Karpas-422 (cell line): ENCODE measurements around the gene FHIP2A. TPM values are rescaled to one million over a fixed set of nuclear protein-coding genes. Genes with fewer than 3 reads are reported as not detected.

Experiments
- DNase-seq: peaks from one replicate; pipeline ENCODE4 v3.0.0-alpha.2; 2015
- H2AFZ ChIP-seq: fragments of 200-600 bp; sonication (generic); 2 replicates; pipeline ENCODE4 v1.6.1; 2014; ENCODE audit warnings: antibody characterized with exemption, low read length, mixed read lengths
- H3K27ac ChIP-seq: fragments of 200-600 bp; sonication (generic); 2 replicates; pipeline ENCODE4 v1.5.1; 2014; ENCODE audit warnings: mild to moderate bottlenecking, low read length, moderate library complexity
- H3K27me3 ChIP-seq: fragments of 200-600 bp; sonication (generic); 2 replicates; pipeline ENCODE4 v1.6.1; 2014; ENCODE audit warnings: low read length, mixed read lengths
- H3K36me3 ChIP-seq: fragments of 200-600 bp; sonication (generic); 2 replicates; pipeline ENCODE4 v1.6.1; 2014; ENCODE audit warnings: low read length, mixed read lengths; ENCODE audit not compliant: insufficient read depth
- H3K4me1 ChIP-seq: fragments of 200-600 bp; sonication (generic); 2 replicates; pipeline ENCODE4 v1.6.1; 2014; ENCODE audit warnings: mild to moderate bottlenecking, low read length, mixed read lengths
- H3K4me2 ChIP-seq: fragments of 200-600 bp; sonication (generic); 2 replicates; pipeline ENCODE4 v1.6.1; 2014; ENCODE audit warnings: low read length, low read depth, mild to moderate bottlenecking; ENCODE audit not compliant: poor library complexity, severe bottlenecking
- H3K4me3 ChIP-seq: fragments of 200-600 bp; sonication (generic); 2 replicates; pipeline ENCODE4 v1.5.1; 2014; ENCODE audit warnings: mild to moderate bottlenecking, antibody characterized with exemption, low read length, mixed read lengths
- H3K79me2 ChIP-seq: fragments of 200-600 bp; sonication (generic); 2 replicates; pipeline ENCODE4 v1.6.1; 2014; ENCODE audit warnings: mild to moderate bottlenecking, low read length, mixed read lengths
- H3K9ac ChIP-seq: fragments of 200-600 bp; sonication (generic); 2 replicates; pipeline ENCODE4 v1.6.0; 2014; ENCODE audit warnings: low read length
- H3K9me2 ChIP-seq: fragments of 200-600 bp; sonication (generic), shearing (Covaris generic); replicated peaks from 2 replicates; pipeline ENCODE4 v1.6.0; 2014; ENCODE audit warnings: mild to moderate bottlenecking, low read length, moderate library complexity; ENCODE audit not compliant: insufficient read depth
- H3K9me3 ChIP-seq: fragments of 300-700, 200-600 bp; sonication (generic); 2 replicates; pipeline ENCODE4 v1.6.1; 2014; ENCODE audit warnings: low read length, mixed read lengths
- H4K20me1 ChIP-seq: fragments of 200-600 bp; sonication (generic); 2 replicates; pipeline ENCODE4 v1.6.1; 2014; ENCODE audit warnings: mild to moderate bottlenecking, antibody characterized with exemption, low read length, low read depth; ENCODE audit not compliant: insufficient read depth
- total RNA-seq: library from RNA; depleted of rRNA; stranded (reverse); fragments of >200 nt; shearing (Covaris generic); gene quantifications from 2 replicates; pipeline ENCODE4 v1.2.3, GENCODE V29; 2014; ENCODE audit warnings: low replicate concordance

Gene FHIP2A
- total RNA-seq, 1 experiment from 2014 or later, result 21.7 TPM

DNA sequence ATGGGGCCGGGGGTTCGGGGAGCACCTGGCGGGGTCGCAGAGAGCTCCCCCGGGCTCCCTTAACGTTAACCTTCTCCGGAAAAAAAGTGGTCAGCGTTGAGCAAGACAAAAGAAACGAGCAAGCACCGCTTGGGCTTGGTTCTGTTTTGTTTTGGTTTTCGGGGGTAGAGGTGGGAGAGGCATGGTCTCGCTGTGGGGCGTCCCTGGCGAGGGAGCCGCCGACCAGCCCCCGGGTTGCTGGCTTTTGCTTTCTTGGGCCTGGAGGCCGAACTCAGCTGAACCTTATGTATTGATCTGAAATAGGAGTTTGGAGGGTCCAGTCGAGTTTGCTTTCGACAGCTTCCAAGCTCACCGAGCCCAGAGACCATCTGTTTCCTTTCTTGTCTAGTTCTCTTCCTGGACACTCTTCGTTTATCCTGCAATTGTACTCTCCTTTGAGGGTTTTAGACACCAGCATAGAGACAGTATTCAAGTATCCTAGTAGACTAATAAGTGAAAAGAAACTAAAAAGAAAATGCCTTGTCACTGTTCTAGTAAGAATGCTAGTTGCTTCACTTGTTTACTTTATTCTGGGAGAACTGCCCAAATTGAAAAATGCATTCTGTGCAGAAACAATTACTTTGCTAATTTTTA is 980 bp downstream of the FHIP2A start:
- peak overlapping the region; percentile 48; the same call in 1 of the 2 replicates for H2AFZ ChIP-seq
- peak overlapping the region; percentile 79 for H3K4me2 ChIP-seq
- H4K20me1 ChIP-seq, result no peaks in the 10 kb centered on the region; the same call in 1 of the 2 replicates
- H3K9me2 ChIP-seq, result no peaks in the 10 kb centered on the region
- H3K27me3 ChIP-seq, result no peaks in the 10 kb centered on the region
- no peaks in the 10 kb centered on the region for H3K36me3 ChIP-seq
- H3K9me3 ChIP-seq, result no peaks in the 10 kb centered on the region
- H3K4me1 ChIP-seq, result peaks cover 36% of the 10 kb centered on the region
- H3K79me2 ChIP-seq, result peaks cover 42% of the 10 kb centered on the region
- peak; percentile 71 for DNase-seq
- H3K27ac ChIP-seq, result no peak overlapping the region
- H3K9ac ChIP-seq, result peak overlapping the region; percentile 95
- H3K4me3 ChIP-seq, result peak overlapping the region; percentile 87

DNA sequence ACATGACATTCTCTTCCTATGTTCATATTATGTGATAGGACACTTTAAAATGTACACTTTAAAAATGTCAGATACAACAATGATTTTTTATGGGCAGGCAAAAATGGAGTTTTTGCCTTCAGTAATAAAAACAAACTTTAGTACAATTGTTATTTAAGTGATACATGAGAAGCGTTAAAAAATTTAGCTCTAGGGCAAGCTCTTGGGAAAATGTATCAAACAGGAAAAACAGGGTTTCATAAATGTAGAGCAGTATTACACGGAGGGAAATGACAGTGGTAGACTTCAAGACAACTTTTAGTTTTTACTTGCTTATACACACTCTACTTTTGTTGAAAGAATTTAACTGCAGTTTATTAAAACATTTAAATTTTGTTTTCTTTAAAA is 1.5 kb downstream of the FHIP2A start:
- no peaks in the 10 kb centered on the region for H3K9me3 ChIP-seq
- H3K79me2 ChIP-seq, result peaks cover 47% of the 10 kb centered on the region
- no peaks in the 10 kb centered on the region for H3K36me3 ChIP-seq
- no peak overlapping the region for H2AFZ ChIP-seq
- no peaks in the 10 kb centered on the region for H3K27me3 ChIP-seq
- DNase-seq, result no peak
- H3K4me1 ChIP-seq, result peaks cover 36% of the 10 kb centered on the region
- no peaks in the 10 kb centered on the region; the same call in 1 of the 2 replicates for H4K20me1 ChIP-seq
- H3K4me2 ChIP-seq, result peak overlapping the region; percentile 79
- peak overlapping the region; percentile 95 for H3K9ac ChIP-seq
- H3K27ac ChIP-seq, result no peak overlapping the region
- peak overlapping the region; percentile 87 for H3K4me3 ChIP-seq
- H3K9me2 ChIP-seq, result no peaks in the 10 kb centered on the region

DNA sequence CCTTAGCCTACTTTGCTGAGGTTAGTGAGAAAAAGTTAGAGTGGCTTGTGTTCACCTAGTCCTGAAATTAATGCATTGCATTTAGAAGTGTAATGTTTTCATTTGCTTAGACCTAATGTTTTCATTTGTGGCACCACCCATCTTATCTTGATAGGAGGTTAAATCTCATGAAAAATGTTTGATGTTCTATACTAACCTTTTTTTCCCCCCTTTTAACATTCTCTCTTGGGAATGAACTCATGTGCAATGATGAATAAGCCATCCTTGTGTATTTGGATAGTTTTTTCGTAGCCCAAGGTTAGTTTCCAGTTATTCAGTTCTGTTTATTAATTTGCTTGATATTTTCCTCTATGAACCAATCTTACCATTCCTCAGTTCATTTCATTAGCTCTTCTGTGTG is 2.8 kb downstream of the FHIP2A start:
- H3K4me3 ChIP-seq, result no peak overlapping the region
- no peaks in the 10 kb centered on the region for H3K36me3 ChIP-seq
- peaks cover 58% of the 10 kb centered on the region for H3K79me2 ChIP-seq
- H3K4me1 ChIP-seq, result peaks cover 37% of the 10 kb centered on the region
- no peaks in the 10 kb centered on the region for H3K9me3 ChIP-seq
- no peaks in the 10 kb centered on the region for H3K27me3 ChIP-seq
- no peak overlapping the region for H3K9ac ChIP-seq
- H2AFZ ChIP-seq, result no peak overlapping the region
- H3K27ac ChIP-seq, result no peak overlapping the region
- no peaks in the 10 kb centered on the region for H3K9me2 ChIP-seq
- H3K4me2 ChIP-seq, result peak overlapping the region; percentile 25
- no peaks in the 10 kb centered on the region; the same call in 1 of the 2 replicates for H4K20me1 ChIP-seq
- DNase-seq, result no peak

- H3K9ac ChIP-seq, result no peak overlapping the region
- peaks cover 48% of the 10 kb centered on the region for H3K4me1 ChIP-seq
- H3K4me2 ChIP-seq, result no peak overlapping the region
- H3K9me2 ChIP-seq, result no peaks in the 10 kb centered on the region
- no peak overlapping the region for H2AFZ ChIP-seq
- H3K27ac ChIP-seq, result no peak overlapping the region
- H3K27me3 ChIP-seq, result no peaks in the 10 kb centered on the region
- no peak overlapping the region for H3K4me3 ChIP-seq
- H3K9me3 ChIP-seq, result no peaks in the 10 kb centered on the region
- no peaks in the 10 kb centered on the region for H3K36me3 ChIP-seq
- H4K20me1 ChIP-seq, result no peaks in the 10 kb centered on the region; the same call in 1 of the 2 replicates
- DNase-seq, result peak; percentile 53
- peaks cover 71% of the 10 kb centered on the region for H3K79me2 ChIP-seq
These were observed 4.1 kb downstream of the FHIP2A start for GRCh38 chr10:114825513-114826253.

- H3K4me2 ChIP-seq, result peak overlapping the region; percentile 48
- no peak overlapping the region for H3K4me3 ChIP-seq
- no peaks in the 10 kb centered on the region; the same call in 1 of the 2 replicates for H4K20me1 ChIP-seq
- peaks cover 29% of the 10 kb centered on the region for H3K4me1 ChIP-seq
- no peaks in the 10 kb centered on the region for H3K36me3 ChIP-seq
- no peak overlapping the region for H3K9ac ChIP-seq
- H3K27me3 ChIP-seq, result no peaks in the 10 kb centered on the region
- no peak overlapping the region for H3K27ac ChIP-seq
- no peak overlapping the region for H2AFZ ChIP-seq
- H3K9me2 ChIP-seq, result no peaks in the 10 kb centered on the region
- no peaks in the 10 kb centered on the region for H3K9me3 ChIP-seq
- no peak for DNase-seq
- peaks cover 64% of the 10 kb centered on the region for H3K79me2 ChIP-seq
These were observed 7.8 kb downstream of the FHIP2A start for GRCh38 chr10:114829160-114829909.

DNA sequence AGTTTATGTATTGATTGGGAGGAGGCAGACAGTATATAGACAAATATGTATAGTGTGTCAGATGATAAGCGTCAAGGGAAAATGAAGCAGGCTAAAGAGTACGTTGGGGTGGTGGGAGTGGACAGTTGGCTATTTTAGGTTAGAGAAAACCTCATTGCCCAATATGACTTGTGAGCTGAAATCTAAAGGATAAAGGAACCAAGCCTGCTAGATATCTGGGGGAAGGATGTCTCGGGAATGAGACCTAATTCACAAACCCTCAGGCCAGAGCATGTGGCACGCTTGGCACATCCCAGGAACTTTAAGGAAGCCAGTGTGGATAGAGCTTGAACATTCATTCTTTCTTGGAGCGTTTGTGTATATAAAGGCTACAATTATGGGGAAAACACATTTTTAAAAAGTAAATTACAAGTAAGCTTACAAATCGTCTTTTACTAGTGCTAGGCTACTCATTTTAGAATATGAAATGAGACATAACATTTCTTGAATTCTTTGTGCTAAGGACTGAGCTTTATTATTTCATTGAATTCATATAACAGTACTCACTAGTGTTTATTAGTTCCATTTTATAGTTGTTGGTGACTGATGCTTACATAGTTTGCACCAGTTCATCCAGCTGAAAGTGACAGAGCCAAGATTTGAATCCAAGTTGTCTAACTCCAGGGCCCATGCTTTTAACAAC is 9.7 kb downstream of the FHIP2A start:
- Histone ChIP-seq H3K36me3 (peaks cover 4% of the 10 kb centered on the region; the same call in 1 of the 2 replicates), H3K4me1 (peaks cover 16% of the 10 kb centered on the region), H2AFZ (no peak overlapping the region), H3K9me2 (no peaks in the 10 kb centered on the region), H3K79me2 (peaks cover 49% of the 10 kb centered on the region), H3K27ac (no peak overlapping the region), H3K9ac (no peak overlapping the region), H3K9me3 (no peaks in the 10 kb centered on the region), H3K4me3 (no peak overlapping the region), H3K27me3 (no peaks in the 10 kb centered on the region), H3K4me2 (no peak overlapping the region), H4K20me1 (no peaks in the 10 kb centered on the region; the same call in 1 of the 2 replicates)
- DNase-seq, result no peak

GRCh38 chr10:114837690-114838089 is 16.1 kb downstream of the FHIP2A start:
- no peak for DNase-seq
- no peaks in the 10 kb centered on the region for H3K9me3 ChIP-seq
- H3K9ac ChIP-seq, result no peak overlapping the region
- no peak overlapping the region for H3K4me3 ChIP-seq
- no peaks in the 10 kb centered on the region for H3K9me2 ChIP-seq
- no peak overlapping the region for H3K4me2 ChIP-seq
- 0 out of 2 replicates have a peak, but pooled peaks cover 5% of the 10 kb centered on the region for H3K79me2 ChIP-seq
- peaks cover 12% of the 10 kb centered on the region; the same call in 1 of the 2 replicates for H3K36me3 ChIP-seq
- no peak overlapping the region for H2AFZ ChIP-seq
- no peaks in the 10 kb centered on the region for H3K4me1 ChIP-seq
- no peaks in the 10 kb centered on the region for H3K27me3 ChIP-seq
- no peak overlapping the region for H3K27ac ChIP-seq
- H4K20me1 ChIP-seq, result no peaks in the 10 kb centered on the region
